ENCODE results near the gene RNF144B. TPM values are rescaled to one million over a fixed set of nuclear protein-coding genes. Genes with fewer than 3 reads are reported as not detected.

RNF144B gene
- total and polyA plus RNA-seq, 10 of the 15 experiments (the other 5 are each of a cell fraction or from before 2014, with no cell fraction given) = 0.03 to 0.18 (median 0.14) TPM

GRCh38 chr6:18472941-18473340, 85.8 kb downstream of the RNF144B start:
- no peak overlapping the region for H2AFZ ChIP-seq (ENCODE audit: control insufficient read depth, low read depth, low read length)
- ChIA-PET RAD21 (ENCODE audit: unreplicated experiment) (no interaction called here), CTCF (interaction anchor here (0.7 kb wide), 1 partner anchor 829 kb away, joined by 4 read pairs; no protein-coding TSS in a partner anchor), SMC1A (ENCODE audit: uncharacterized antibody, unreplicated experiment) (no interaction called here), POLR2A (no interaction called here)
- intact Hi-C loops (cut with micrococcal nuclease; ENCODE audit: unreplicated experiment) = no loop called here
- H3K4me2 ChIP-seq (ENCODE audit: control insufficient read depth, insufficient read depth) = no peak overlapping the region
- WGBS (ENCODE audit: insufficient coverage, insufficient replicate concordance, low lambda C conversion rate, missing lambda C conversion rate) = 33% methylated on average over 1 of the region's 2 CpGs
- no peaks in the 10 kb centered on the region for H3K4me1 ChIP-seq (ENCODE audit: control insufficient read depth, insufficient read depth, low read length)
- no peaks in the 10 kb centered on the region for H3K9me3 ChIP-seq (replicated peaks; ENCODE audit: control insufficient read depth, insufficient read depth, low read length)
- no peaks in the 10 kb centered on the region for H3K27me3 ChIP-seq (replicated peaks in 1 of 2; ENCODE audit: control insufficient read depth in 2 of 2, insufficient read depth in 2 of 2, low read length in 1 of 2)
- H3K4me3 ChIP-seq = no peak overlapping the region
- no TSS peak for BruUV-seq (replicated peaks)
- H3K79me2 ChIP-seq (ENCODE audit: control insufficient read depth, insufficient read depth, low read length) = no peaks in the 10 kb centered on the region
- no peak overlapping the region for H3K27ac ChIP-seq (ENCODE audit: control insufficient read depth, insufficient read depth)
- H4K20me1 ChIP-seq (ENCODE audit: control insufficient read depth, insufficient read depth) = no peaks in the 10 kb centered on the region
- no peak for FAIRE-seq
- H3K9ac ChIP-seq (ENCODE audit: control insufficient read depth, insufficient read depth, low read length) = no peak overlapping the region
- in situ Hi-C loops (cut with MboI) = no loop called here
- DNase-seq (ENCODE audit: low read depth, low spot score) = no peak
- ATAC-seq = no peak
- TF ChIP-seq POLR2AphosphoS5 (IDR thresholded peaks at IDR 0.05; ENCODE audit: low read length) (no peak), CTCF (IDR thresholded peaks at IDR 0.05 in 2 of 3, conservative IDR thresholded peaks at IDR 0.05 in 1 of 3; ENCODE audit: control insufficient read depth in 2 of 3, extremely low read depth in 1 of 3, insufficient read depth in 1 of 3, low read depth in 3 of 3, low read length in 3 of 3) (no peak), ZBTB11 (CRISPR knock-in tag; IDR thresholded peaks at IDR 0.05) (no peak), IRF5 (IDR thresholded peaks at IDR 0.05; ENCODE audit: borderline replicate concordance) (no peak), MTA2 (IDR thresholded peaks at IDR 0.05; ENCODE audit: low read depth) (no peak), RBBP5 (conservative IDR thresholded peaks at IDR 0.05) (no peak), TCF3 (IDR thresholded peaks at IDR 0.05; ENCODE audit: borderline replicate concordance, insufficient read depth, low read depth, low read length) (no peak), STAT1 (conservative IDR thresholded peaks at IDR 0.05) (no peak), GABPA (IDR thresholded peaks at IDR 0.05; ENCODE audit: low read depth) (no peak)
- H3K36me3 ChIP-seq (ENCODE audit: control insufficient read depth in 2 of 2, insufficient read depth in 2 of 2, low read length in 1 of 2) = no peaks in the 10 kb centered on the region
